HUES6 (cell line): ENCODE measurements around the gene KAT7.

Source experiments
- H3K27ac ChIP-seq: 2 replicates; pipeline ENCODE4 v1.7.0; 2013; ENCODE audit warnings: low read depth, mild to moderate bottlenecking, low read length, inconsistent platforms
- H3K27me3 ChIP-seq: 2 replicates; pipeline ENCODE4 v1.6.1; 2013; ENCODE audit warnings: low read length; ENCODE audit not compliant: control insufficient read depth, insufficient read depth
- H3K36me3 ChIP-seq: 2 replicates; pipeline ENCODE4 v1.6.1; 2013; ENCODE audit warnings: low read length; ENCODE audit not compliant: control insufficient read depth, insufficient read depth
- H3K4me1 ChIP-seq: 2 replicates; pipeline ENCODE4 v1.6.1; 2013; ENCODE audit warnings: low read length; ENCODE audit not compliant: control insufficient read depth, insufficient read depth
- H3K4me3 ChIP-seq: 2 replicates; pipeline ENCODE4 v1.5.1; 2013; ENCODE audit warnings: low read depth, low read length
- H3K9ac ChIP-seq: one replicate; pipeline ENCODE4 v1.6.1; 2013; ENCODE audit warnings: mild to moderate bottlenecking, low read length
- H3K9me3 ChIP-seq: 2 replicates; pipeline ENCODE4 v1.6.1; 2013; ENCODE audit warnings: low read depth, low read length; ENCODE audit not compliant: control insufficient read depth, insufficient read depth

The KAT7 gene

GRCh38 chr17:49873926-49874325 lies 85.4 kb downstream of the KAT7 start:
- no peak overlapping the region for H3K27ac ChIP-seq
- peaks cover 26% of the 10 kb centered on the region for H3K4me1 ChIP-seq
- H3K4me3 ChIP-seq = no peak overlapping the region
- no peaks in the 10 kb centered on the region for H3K36me3 ChIP-seq
- no peak overlapping the region for H3K9ac ChIP-seq
- 0 out of 2 replicates have a peak, but pooled peaks cover 3% of the 10 kb centered on the region for H3K27me3 ChIP-seq
- H3K9me3 ChIP-seq = no peaks in the 10 kb centered on the region

- Histone ChIP-seq H3K9me3 (no peaks in the 10 kb centered on the region), H3K27me3 (peaks cover 3% of the 10 kb centered on the region; the same call in 1 of the 2 replicates), H3K9ac (no peak overlapping the region), H3K36me3 (no peaks in the 10 kb centered on the region), H3K27ac (no peak overlapping the region), H3K4me3 (no peak overlapping the region), H3K4me1 (peaks cover 34% of the 10 kb centered on the region)
Measured at GRCh38 chr17:49874911-49875310, 86.4 kb downstream of the KAT7 start.

- Histone ChIP-seq H3K36me3 (no peaks in the 10 kb centered on the region), H3K4me3 (no peak overlapping the region), H3K9ac (no peak overlapping the region), H3K9me3 (no peaks in the 10 kb centered on the region), H3K4me1 (peaks cover 30% of the 10 kb centered on the region), H3K27ac (no peak overlapping the region), H3K27me3 (peaks cover 3% of the 10 kb centered on the region; the same call in 1 of the 2 replicates)
Measured at GRCh38 chr17:49875685-49876084, 87.2 kb downstream of the KAT7 start.

- Histone ChIP-seq H3K9ac (no peak overlapping the region), H3K36me3 (no peaks in the 10 kb centered on the region), H3K27ac (no peak overlapping the region), H3K27me3 (peaks cover 18% of the 10 kb centered on the region), H3K4me3 (peak overlapping the region; percentile 61), H3K9me3 (no peaks in the 10 kb centered on the region), H3K4me1 (peaks cover 33% of the 10 kb centered on the region)
Measured at GRCh38 chr17:49878931-49879904, 90.7 kb downstream of the KAT7 start.

- no peak overlapping the region for H3K9ac ChIP-seq
- H3K27ac ChIP-seq = no peak overlapping the region
- H3K36me3 ChIP-seq = no peaks in the 10 kb centered on the region
- peaks cover 31% of the 10 kb centered on the region for H3K4me1 ChIP-seq
- H3K27me3 ChIP-seq = peaks cover 19% of the 10 kb centered on the region
- peak overlapping the region; percentile 61 for H3K4me3 ChIP-seq
- H3K9me3 ChIP-seq = no peaks in the 10 kb centered on the region
Measured at GRCh38 chr17:49880291-49881053, 92.0 kb downstream of the KAT7 start.

- no peak overlapping the region for H3K9ac ChIP-seq
- H3K4me1 ChIP-seq = peaks cover 27% of the 10 kb centered on the region
- H3K27ac ChIP-seq = no peak overlapping the region
- no peaks in the 10 kb centered on the region for H3K36me3 ChIP-seq
- peaks cover 19% of the 10 kb centered on the region for H3K27me3 ChIP-seq
- peak overlapping the region; percentile 61 for H3K4me3 ChIP-seq
- no peaks in the 10 kb centered on the region for H3K9me3 ChIP-seq
Measured at GRCh38 chr17:49881054-49881402, 92.5 kb downstream of the KAT7 start.

- H3K4me1 ChIP-seq = peaks cover 31% of the 10 kb centered on the region
- no peak overlapping the region for H3K4me3 ChIP-seq
- no peak overlapping the region for H3K9ac ChIP-seq
- H3K9me3 ChIP-seq = no peaks in the 10 kb centered on the region
- H3K36me3 ChIP-seq = no peaks in the 10 kb centered on the region
- H3K27me3 ChIP-seq = peaks cover 19% of the 10 kb centered on the region
- H3K27ac ChIP-seq = no peak overlapping the region
Measured at GRCh38 chr17:49882434-49882833, 94.0 kb downstream of the KAT7 start.
